GM12891 (cell line): ENCODE data around the gene WWP2.

Source experiments
- DNase-seq: peaks from one replicate; pipeline ENCODE4 v3.0.0; 2011; ENCODE audit warnings: low spot score; ENCODE audit not compliant: insufficient read length
- FAIRE-seq: peaks from 2 replicates; lab custom pipeline; 2011; peaks lifted over from hg19 to GRCh38; lab: Jason Lieb, UNC
- PAX5 ChIP-seq: IDR thresholded peaks from 2 replicates; pipeline ENCODE4 v1.6.1; 2011; ENCODE audit warnings: low read length, moderate library complexity, mild to moderate bottlenecking; ENCODE audit not compliant: insufficient read depth, severe bottlenecking
- POLR2A ChIP-seq: IDR thresholded peaks from 2 replicates; pipeline ENCODE4 v1.6.1; 2011; ENCODE audit warnings: low read depth, low read length, control low read depth
- POLR2AphosphoS5 ChIP-seq: IDR thresholded peaks from 2 replicates; pipeline ENCODE4 v1.6.1; 2011; ENCODE audit warnings: low read depth, low read length, control low read depth
- POU2F2 ChIP-seq: IDR thresholded peaks from 2 replicates; pipeline ENCODE4 v1.6.1; 2011; ENCODE audit warnings: low read depth, mild to moderate bottlenecking, control low read depth, low read length, moderate library complexity
- SPI1 ChIP-seq: IDR thresholded peaks from 2 replicates; pipeline ENCODE4 v1.6.1; 2011; ENCODE audit warnings: low read depth, low read length, control low read depth
- TAF1 ChIP-seq: IDR thresholded peaks from 2 replicates; pipeline ENCODE4 v1.6.1; 2011; ENCODE audit warnings: low read depth, low read length, control low read depth

Gene WWP2

DNA sequence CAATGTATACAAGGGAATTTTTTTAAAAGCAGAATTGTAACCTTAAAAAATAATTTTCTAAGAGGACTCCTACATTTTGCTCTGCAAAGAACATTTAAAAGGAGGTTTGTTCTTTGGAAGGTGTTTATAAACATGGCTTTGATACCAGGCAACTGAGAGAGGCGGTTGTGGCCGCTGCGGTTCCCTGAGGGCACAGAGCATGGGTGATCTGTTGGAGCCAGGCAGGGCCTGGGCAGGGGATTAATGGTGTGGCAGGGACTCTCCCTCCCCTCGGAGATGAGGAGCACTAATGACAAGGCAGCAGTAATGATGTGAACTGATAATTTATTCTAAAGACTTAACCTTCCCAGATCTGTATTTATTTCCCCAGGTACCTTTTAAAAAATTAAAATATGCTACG is 65.4 kb downstream of the WWP2 start:
- TF ChIP-seq SPI1 (no peak), TAF1 (no peak), POU2F2 (no peak), PAX5 (no peak), POLR2A (no peak), POLR2AphosphoS5 (no peak)
- no peak for FAIRE-seq
- no peak for DNase-seq

DNA sequence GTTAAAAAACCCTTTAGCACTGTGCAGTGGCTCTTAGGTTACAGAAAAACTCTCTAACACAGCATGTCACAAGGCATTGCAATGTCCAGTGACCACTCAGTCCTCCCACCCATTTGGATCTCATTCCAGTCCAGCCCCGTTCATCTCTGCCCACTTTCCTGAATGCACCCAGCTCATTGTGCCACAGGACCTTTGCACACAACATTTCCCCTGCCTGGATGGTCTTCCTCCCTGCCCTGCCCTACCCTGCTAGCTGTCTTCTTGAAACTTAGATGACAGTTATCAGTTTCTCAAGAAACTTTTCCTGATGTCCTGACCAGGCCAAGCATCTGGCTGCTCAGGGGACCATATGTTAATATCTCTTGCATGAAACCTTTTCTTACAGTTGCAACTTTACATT is 67.2 kb downstream of the WWP2 start:
- TF ChIP-seq PAX5 (no peak), POLR2A (no peak), POLR2AphosphoS5 (no peak), TAF1 (no peak)
- FAIRE-seq (no peak), DNase-seq (no peak)

DNA sequence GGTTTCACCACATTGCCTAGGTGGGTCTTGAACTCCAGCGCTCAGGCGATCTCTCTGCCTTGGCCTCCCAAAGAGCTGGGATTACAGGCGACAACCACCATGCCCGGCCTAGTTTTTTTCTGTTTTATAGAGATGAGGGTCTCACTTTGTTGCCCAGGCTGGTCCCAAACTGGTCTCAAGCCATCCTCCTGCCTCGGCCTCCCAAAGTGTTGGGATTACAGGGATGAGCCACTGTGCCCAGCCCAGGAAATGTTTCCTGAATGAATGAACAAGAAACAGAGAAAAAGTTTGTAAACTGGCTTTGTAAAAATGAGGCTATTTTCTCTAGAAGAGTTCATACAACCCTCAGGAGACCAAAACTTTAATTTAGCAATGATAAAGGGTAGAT is 68.0 kb downstream of the WWP2 start:
- no peak for TF ChIP-seq SPI1
- no peak for TF ChIP-seq POLR2AphosphoS5
- TF ChIP-seq PAX5, result no peak
- no peak for TF ChIP-seq POLR2A
- TF ChIP-seq POU2F2, result no peak
- no peak for TF ChIP-seq TAF1
- FAIRE-seq, result no peak
- no peak for DNase-seq

DNA sequence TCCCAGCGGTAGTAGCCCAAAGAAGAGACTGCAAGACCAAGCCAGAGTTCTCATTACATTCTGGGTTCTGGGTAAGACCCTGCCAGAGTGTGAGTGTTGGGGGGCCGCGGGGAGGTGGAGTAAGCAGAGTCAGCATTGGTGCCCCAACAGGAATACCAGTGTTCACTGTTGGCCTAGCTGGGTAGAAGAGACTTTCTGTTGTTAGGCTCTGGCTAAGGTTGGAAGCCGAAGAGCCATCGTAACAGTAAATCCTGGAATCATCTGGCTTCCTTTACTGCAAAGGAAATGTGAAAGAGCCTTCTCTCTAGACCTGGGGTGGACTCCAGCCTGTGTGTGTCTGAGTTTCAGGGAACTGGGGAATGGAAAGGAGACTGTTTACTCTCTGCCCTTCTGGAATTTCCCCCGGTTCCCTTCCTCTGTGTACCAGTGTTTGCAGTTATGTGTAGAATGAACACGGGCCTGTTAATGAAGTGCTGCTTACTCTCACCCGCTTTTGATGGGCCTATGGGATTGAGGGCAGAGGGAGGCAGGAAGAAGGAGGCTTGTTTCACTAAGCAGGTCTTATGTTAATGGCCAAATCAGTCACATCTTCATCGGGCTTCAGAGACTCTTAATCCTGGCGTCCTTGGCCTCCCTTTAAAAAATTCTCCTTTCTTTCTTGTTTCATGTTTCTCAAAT is 68.5 kb downstream of the WWP2 start:
- no peak for TF ChIP-seq POLR2AphosphoS5
- no peak for TF ChIP-seq POLR2A
- no peak for TF ChIP-seq POU2F2
- FAIRE-seq, result no peak
- DNase-seq, result no peak

DNA sequence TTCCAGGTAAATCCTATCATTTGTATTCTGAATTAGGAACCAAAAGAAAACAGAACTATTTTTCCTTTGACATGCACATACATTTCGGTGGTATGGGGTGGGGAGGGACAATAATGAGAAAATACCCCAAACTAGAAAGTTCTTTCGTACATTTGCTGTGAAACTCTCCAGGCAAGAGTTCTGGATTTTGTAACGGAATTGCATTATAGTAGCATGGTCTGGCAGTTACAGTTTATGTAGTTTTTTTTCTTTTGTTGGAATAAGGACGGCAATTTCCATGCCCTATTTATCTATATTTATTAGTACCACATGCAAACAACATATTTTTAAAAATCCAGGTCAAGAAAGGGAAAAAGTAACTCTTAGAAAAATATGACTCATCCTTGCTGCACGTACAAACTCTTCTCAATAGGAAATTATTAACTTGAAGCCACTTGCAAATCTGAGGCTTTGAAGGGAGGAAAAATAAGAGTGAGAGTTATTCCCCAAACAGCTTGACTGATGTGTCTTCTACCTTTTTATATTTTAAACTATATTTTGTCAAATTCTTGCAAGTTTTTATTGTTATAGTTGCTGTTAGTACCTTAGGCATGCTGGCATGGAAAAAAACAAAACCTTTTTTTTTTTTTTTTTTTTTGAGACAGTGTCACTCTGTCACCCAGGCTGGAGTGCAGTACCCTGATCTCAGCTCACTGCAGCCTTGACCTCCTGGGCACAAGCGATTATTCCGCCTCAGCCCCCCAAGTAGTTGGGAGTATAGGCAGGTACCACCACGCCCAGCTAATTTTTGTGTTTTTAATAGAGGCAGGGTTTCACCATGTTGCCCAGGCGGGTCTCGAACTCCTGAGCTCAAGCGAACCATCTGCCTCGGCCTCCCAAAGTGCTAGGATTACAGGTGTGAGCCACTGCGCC is 69.3 kb downstream of the WWP2 start:
- TF ChIP-seq SPI1 (no peak), PAX5 (no peak), POU2F2 (no peak), TAF1 (no peak), POLR2AphosphoS5 (no peak), POLR2A (no peak)
- FAIRE-seq (no peak), DNase-seq (no peak)

DNA sequence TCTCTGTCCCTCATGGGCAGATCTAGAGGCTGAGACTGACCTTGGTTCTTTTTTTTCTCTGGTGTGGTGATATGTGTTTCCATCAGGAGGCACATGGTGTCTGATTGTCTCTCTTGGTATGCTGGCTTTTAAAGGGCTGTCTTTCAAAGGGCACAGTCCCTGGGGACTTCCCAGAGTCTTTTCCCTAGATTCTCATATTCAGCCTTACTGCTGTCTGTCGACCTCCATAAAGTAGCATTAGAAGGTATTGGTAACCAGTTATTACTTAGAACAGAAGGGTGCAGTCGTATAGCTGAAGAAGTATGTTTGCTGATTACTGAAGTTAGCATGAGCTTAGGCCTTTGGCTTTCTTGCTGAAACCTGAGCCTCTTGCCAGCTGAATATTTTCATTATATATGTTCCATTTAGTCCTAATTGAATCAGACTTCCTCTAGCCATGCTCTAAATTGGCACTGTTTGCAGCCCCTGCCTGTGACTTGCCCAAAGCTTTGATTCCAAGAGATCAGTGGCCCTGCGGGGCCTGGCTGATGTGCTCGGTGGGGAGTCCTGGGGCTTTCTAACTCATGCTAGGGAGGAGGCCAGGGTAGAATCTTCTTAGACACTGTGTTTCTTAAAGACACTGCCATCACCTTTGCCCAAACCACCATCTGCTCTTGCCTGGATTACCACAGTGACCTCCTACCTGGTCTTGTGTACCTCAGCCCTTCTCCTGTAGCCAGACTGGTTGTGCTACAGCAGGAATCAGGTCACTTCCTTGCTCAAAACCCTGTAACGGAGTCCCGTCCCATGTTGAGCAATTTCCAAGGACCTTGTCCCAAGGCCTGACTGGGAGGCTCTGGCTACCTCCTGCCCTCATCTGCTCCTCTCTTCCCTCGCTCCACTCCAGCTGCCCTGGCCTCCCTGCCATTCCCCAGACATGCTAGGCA is 71.5 kb downstream of the WWP2 start:
- TF ChIP-seq TAF1 (no peak), SPI1 (no peak), POLR2AphosphoS5 (no peak), PAX5 (no peak), POU2F2 (no peak), POLR2A (no peak)
- DNase-seq (no peak), FAIRE-seq (peak; percentile 45)

DNA sequence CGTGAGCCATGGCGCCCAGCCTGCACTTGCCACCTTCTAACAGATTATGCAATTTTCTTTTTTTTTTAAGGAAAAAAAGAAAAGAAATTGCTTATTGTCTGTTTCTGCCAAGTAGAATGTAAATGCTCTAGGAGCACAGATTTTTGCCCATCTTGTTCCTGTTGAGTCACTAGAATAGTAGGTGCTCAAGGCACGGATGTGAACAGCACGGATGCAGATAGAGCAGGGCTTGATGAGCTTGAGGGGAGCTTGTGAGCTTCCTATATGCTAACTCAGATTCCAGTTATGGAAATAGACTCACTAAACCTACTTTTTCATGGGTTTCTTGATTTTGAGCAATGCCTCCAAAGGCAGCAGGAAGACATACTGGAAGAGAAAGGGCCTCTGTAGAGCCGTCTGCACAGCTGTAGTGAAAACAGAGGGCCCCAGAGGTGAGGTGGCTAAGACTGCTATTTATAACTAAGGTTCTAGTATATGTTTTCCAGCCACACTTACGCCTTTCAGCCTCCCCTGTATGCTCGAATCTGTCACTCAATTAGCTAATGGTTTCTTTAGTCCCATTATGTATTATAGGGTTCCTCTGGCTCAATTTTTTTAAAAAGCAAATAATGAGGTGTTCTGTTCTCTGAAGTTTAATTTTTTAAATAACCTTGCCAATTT is 72.8 kb downstream of the WWP2 start:
- no peak for DNase-seq
- FAIRE-seq, result no peak

DNA sequence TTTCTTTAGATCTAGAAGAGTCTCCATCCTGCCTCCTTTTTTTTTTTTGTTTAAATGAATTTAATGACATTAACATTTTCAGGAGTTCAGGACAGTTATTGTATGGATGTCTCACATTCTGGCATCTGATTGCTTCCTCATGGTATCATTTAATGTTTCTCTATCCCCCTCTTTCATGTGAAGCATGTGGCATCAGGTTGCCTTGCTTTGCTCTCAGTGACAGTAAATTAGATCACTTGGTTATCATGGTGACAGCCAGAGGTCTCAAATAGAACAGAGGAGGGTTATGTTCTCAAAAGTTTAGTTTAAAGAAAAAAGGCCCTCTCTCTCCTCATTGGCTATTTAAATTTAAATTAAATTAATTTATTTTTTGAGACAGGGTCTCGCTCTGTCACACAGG is 74.1 kb downstream of the WWP2 start:
- no peak for FAIRE-seq
- no peak for DNase-seq
- TF ChIP-seq POLR2A, result no peak
- TF ChIP-seq TAF1, result no peak
- TF ChIP-seq POU2F2, result no peak
- no peak for TF ChIP-seq PAX5
- no peak for TF ChIP-seq SPI1
- TF ChIP-seq POLR2AphosphoS5, result no peak

More for the DNA sequence above, 72.8 kb downstream of the WWP2 start:
- TF ChIP-seq POLR2A, result no peak
- no peak for TF ChIP-seq POU2F2
- TF ChIP-seq PAX5, result no peak
- TF ChIP-seq SPI1, result no peak
- TF ChIP-seq TAF1, result no peak
- no peak for TF ChIP-seq POLR2AphosphoS5

DNA sequence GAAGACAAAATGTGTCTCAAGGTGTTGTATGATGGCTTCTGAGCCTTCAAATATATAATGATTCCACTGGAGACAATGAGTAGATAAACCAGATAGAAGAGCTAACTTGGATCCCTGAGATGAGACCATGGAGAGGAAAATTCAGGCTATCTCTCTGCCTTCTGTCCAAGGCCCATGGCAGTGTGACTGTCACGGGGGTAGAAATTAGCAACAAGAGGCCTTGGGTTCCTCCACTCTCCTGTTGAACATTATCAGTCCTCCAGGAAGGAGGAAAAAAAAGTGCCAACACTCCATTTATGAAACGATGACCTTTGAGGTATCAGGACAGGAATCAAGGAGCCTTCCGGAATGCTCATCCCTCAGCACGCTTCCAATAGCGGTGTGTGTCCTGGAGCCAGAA is 75.2 kb downstream of the WWP2 start:
- no peak for FAIRE-seq
- no peak for TF ChIP-seq SPI1
- no peak for TF ChIP-seq PAX5
- TF ChIP-seq TAF1, result no peak
- no peak for TF ChIP-seq POLR2A
- no peak for TF ChIP-seq POLR2AphosphoS5
- TF ChIP-seq POU2F2, result no peak

More for the DNA sequence above, 75.2 kb downstream of the WWP2 start:
- DNase-seq, result no peak
